ENCODE results near the gene TBCD.

DNA sequence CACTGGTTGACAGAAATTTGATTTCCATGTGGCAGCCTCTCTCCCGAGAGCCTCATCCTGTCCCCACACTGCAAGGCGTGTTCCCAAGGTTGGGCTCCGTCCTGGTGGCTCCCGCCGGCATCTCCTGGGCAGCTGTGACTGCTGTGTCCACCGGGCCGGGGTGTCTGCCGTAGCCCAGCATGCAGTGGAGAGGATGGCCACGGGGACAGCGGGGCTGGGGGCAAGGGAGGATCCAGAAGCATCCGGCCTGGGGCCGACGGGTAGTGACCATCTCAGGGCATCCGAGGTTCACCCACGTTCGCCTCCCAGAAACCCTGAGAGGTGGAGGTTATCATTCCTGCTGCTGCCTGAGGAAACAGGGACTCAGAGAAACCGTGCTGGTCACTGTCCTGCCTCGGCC, 46.1 kb upstream of the TBCD start:
- TF ChIP-seq, protein P1, sequence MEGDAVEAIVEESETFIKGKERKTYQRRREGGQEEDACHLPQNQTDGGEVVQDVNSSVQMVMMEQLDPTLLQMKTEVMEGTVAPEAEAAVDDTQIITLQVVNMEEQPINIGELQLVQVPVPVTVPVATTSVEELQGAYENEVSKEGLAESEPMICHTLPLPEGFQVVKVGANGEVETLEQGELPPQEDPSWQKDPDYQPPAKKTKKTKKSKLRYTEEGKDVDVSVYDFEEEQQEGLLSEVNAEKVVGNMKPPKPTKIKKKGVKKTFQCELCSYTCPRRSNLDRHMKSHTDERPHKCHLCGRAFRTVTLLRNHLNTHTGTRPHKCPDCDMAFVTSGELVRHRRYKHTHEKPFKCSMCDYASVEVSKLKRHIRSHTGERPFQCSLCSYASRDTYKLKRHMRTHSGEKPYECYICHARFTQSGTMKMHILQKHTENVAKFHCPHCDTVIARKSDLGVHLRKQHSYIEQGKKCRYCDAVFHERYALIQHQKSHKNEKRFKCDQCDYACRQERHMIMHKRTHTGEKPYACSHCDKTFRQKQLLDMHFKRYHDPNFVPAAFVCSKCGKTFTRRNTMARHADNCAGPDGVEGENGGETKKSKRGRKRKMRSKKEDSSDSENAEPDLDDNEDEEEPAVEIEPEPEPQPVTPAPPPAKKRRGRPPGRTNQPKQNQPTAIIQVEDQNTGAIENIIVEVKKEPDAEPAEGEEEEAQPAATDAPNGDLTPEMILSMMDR (IDR thresholded peaks at IDR 0.05): no peak
- no peak for TF ChIP-seq POLR2A (IDR thresholded peaks at IDR 0.05)

All from breast epithelium (tissue), 3 donors.